B cell (primary cell): ENCODE results near the gene TUBAL3.

ENCODE experiments used
- CTCF ChIP-seq: fragments of 200-600 bp; IDR thresholded peaks from one replicate; pipeline ENCODE4 v1.8.0; 2022; ENCODE audit warnings: antibody characterized with exemption, mild to moderate bottlenecking
- EZH2 ChIP-seq: IDR thresholded peaks from 2 replicates; pipeline ENCODE4 v1.6.1; 2012; ENCODE audit warnings: borderline replicate concordance, low read depth, mild to moderate bottlenecking, moderate library complexity, low read length; ENCODE audit not compliant: insufficient read depth, poor library complexity, severe bottlenecking

GRCh38 chr10:5393529-5393928 is 11.1 kb downstream of the TUBAL3 start:
- TF ChIP-seq CTCF (no peak), EZH2 (no peak)
